Fibroblast of lung (primary cell): Measurements from ENCODE around the gene EFNB1.

Source experiments
- CTCF ChIP-seq, 2 donors: IDR thresholded peaks in 1 of 2; conservative IDR thresholded peaks in 1 of 2; 1 replicate in 1 of 2; 2 replicates in 1 of 2; pipeline ENCODE4 v1.5.1; 2011 to 2012; ENCODE audit warnings: low read length in 2 of 2, control low read depth in 1 of 2, inconsistent platforms in 1 of 2, low read depth in 1 of 2, mild to moderate bottlenecking in 1 of 2
- EZH2 ChIP-seq: IDR thresholded peaks from 2 replicates; pipeline ENCODE4 v1.5.1; 2012; ENCODE audit warnings: low read length, control low read depth, mild to moderate bottlenecking; ENCODE audit errors: missing control alignments

- TF ChIP-seq CTCF (conservative IDR thresholded peaks at IDR 0.05 in 1 of 2, IDR thresholded peaks at IDR 0.05 in 1 of 2; ENCODE audit: low read depth in 1 of 2, low read length in 2 of 2) (no peak), EZH2 (no peak)
Measured at GRCh38 chrX:68827256-68827655, 1.6 kb upstream of the EFNB1 start.
